ENCODE measurements around the gene PTPRK.

GRCh38 chr6:128516514-128516898 is 3.9 kb downstream of the PTPRK start:
- TF ChIP-seq CTCF (conservative IDR thresholded peaks at IDR 0.05): peak; percentile 18; the same call in 1 of the 2 replicates
- TF ChIP-seq ZFX (IDR thresholded peaks at IDR 0.05): no peak
